Spleen (tissue), 11 donors: ENCODE data around the gene PLD5. TPM values are rescaled to one million over a fixed set of nuclear protein-coding genes. Genes with fewer than 3 reads are reported as not detected.

Experiments used
- DNase-seq: peaks from one replicate; pipeline ENCODE4 v3.0.0-alpha.2; 2020
- H3K27ac ChIP-seq, 8 donors: fragments of 200-600 bp; sonication (generic) in 7 of 8; 1 replicate in 4 of 8; 2 replicates in 4 of 8; pipeline versions ENCODE4 v1.5.0 to v1.8.0; 2016 to 2021; ENCODE audit warnings: inconsistent platforms in 4 of 8, mild to moderate bottlenecking in 4 of 8, moderate library complexity in 1 of 8
- H3K27me3 ChIP-seq, 7 donors: fragments of 200-600 bp; sonication (generic) in 6 of 7; replicated peaks in 1 of 7; 1 replicate in 4 of 7; 2 replicates in 3 of 7; pipeline versions ENCODE4 v1.5.0 to v1.8.0; 2016 to 2021; ENCODE audit warnings: inconsistent platforms in 3 of 7, mild to moderate bottlenecking in 1 of 7
- H3K36me3 ChIP-seq, 6 donors: fragments of 200-600 bp; sonication (generic) in 5 of 6; 1 replicate in 4 of 6; 2 replicates in 2 of 6; pipeline versions ENCODE4 v1.5.0 to v1.8.0; 2016 to 2021; ENCODE audit warnings: inconsistent platforms in 2 of 6
- H3K4me1 ChIP-seq, 6 donors: fragments of 200-600 bp; sonication (generic) in 5 of 6; 1 replicate in 3 of 6; 2 replicates in 3 of 6; pipeline versions ENCODE4 v1.5.0 to v1.8.0; 2016 to 2021; ENCODE audit warnings: inconsistent platforms in 3 of 6
- H3K4me3 ChIP-seq, 8 donors: fragments of 200-600 bp; sonication (generic) in 7 of 8; 1 replicate in 4 of 8; 2 replicates in 4 of 8; pipeline versions ENCODE4 v1.5.0 to v1.8.0; 2016 to 2021; ENCODE audit warnings: inconsistent platforms in 4 of 8, mild to moderate bottlenecking in 4 of 8, moderate library complexity in 2 of 8
- H3K9me3 ChIP-seq, 8 donors: fragments of 200-600 bp; sonication (generic) in 7 of 8; 1 replicate in 4 of 8; 2 replicates in 4 of 8; pipeline versions ENCODE4 v1.5.0 to v1.8.0; 2016 to 2021; ENCODE audit warnings: inconsistent platforms in 4 of 8
- POLR2A ChIP-seq, 3 donors: fragments of 450-650 bp; IDR thresholded peaks; one replicate each; pipeline ENCODE4 v1.5.1; 2017; ENCODE audit warnings: antibody characterized with exemption in 3 of 3, mild to moderate bottlenecking in 1 of 3
- POLR2AphosphoS5 ChIP-seq, 3 donors: sonication (generic); formaldehyde crosslinking; IDR thresholded peaks; one replicate each; pipeline ENCODE4 v1.5.1; 2017; ENCODE audit warnings: antibody characterized with exemption in 3 of 3
- WGBS, 5 donors: extraction: QIAGEN DNeasy Blood & Tissue Kit in 3 of 5; methylation state at CpG; one replicate each; pipeline versions ENCODE4 v1.1.5 to v1.1.7; 2013 to 2018; 5-methylcytosine and 5-hydroxymethylcytosine counted together
- intact Hi-C: fragments of 100-400 bp; cut with DNase I; formaldehyde crosslinking; loops from one replicate; pipeline ENCODE4 v1.15.0; 2023; ENCODE audit warnings: low total_unique reads
- polyA plus RNA-seq, 3 donors: library from polyadenylated mRNA; stranded (reverse); fragments of 200-250 nt; gene quantifications; one replicate each; pipeline ENCODE4 v1.2.1, GENCODE V29; 2013
- total RNA-seq, 7 donors: library from RNA; depleted of rRNA in 3 of 7; stranded (reverse); fragments of >200 nt in 3 of 7; fragmentation: NEBNext Ultra II Directional in 4 of 7; extraction: Animal tissue kit (Norgen Biotek cat#: 25700) in 4 of 7; gene quantifications; one replicate each; pipeline versions ENCODE4 v1.1.0 to v1.2.1, GENCODE V29; 2016 to 2021
- TF ChIP-seq, protein P1 (sequence below), 11 experiments: fragments of 200-600 bp in 7 of 11; fragments of 450-650 bp in 4 of 11; sonication (generic) in 4 of 11; IDR thresholded peaks in 8 of 11; conservative IDR thresholded peaks in 3 of 11; 1 replicate in 7 of 11; 2 replicates in 4 of 11; pipeline versions ENCODE4 v1.4.0 to v1.8.0; 2016 to 2021; ENCODE audit warnings: antibody characterized with exemption in 11 of 11, inconsistent platforms in 4 of 11, mild to moderate bottlenecking in 1 of 11
- donor health status: healthy with polysubstance abuse.
- donor health status: DM: no; HTN: no; CAD: no; lungs with moderate emphysema.
- donor health status: DM: no; HTN: no; CAD: no.
- donor health status: Bipolar disorder and iron deficiency.
- donor health status: healthy.
- donor health status: DM: no; HTN: no; CAD: no.
- donor health status: DM: yes; HTN: yes; CAD: no.

The PLD5 gene
- total and polyA plus RNA-seq, 10 donors = 0.17 to 1.0 (median 0.44) TPM; not detected in 1

DNA sequence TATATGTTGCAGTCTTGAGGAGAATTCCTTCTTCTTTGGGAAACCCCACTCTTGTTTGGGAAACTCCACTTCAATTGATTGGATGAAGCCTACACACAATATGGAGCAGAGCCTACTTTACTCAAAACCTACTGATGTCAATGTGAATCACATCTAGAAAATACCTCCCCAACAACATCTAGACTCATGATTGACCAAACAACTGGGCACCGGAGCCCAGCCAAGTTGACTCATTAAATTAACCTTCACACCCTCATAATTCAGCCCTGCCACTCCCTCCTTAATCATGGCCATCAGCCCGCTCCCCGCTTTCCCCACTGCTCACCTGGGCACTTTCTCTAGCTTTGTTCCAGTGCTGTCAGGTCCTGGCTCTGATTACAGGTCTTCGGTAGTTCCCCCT lies 317.5 kb downstream of the PLD5 start:
- Histone ChIP-seq H3K27me3 (no peaks in the 10 kb centered on the region), H3K27ac (no peak overlapping the region), H3K4me3 (no peak overlapping the region), H3K4me1 (no peaks in the 10 kb centered on the region), H3K36me3 (no peaks in the 10 kb centered on the region), H3K9me3 (no peaks in the 10 kb centered on the region)
- DNase-seq = no peak
- 90 to 99% (median 94%) methylated on average over 4 of the region's 4 CpGs for WGBS, 5 donors
- intact Hi-C loops = no loop called here
- TF ChIP-seq, protein P1, sequence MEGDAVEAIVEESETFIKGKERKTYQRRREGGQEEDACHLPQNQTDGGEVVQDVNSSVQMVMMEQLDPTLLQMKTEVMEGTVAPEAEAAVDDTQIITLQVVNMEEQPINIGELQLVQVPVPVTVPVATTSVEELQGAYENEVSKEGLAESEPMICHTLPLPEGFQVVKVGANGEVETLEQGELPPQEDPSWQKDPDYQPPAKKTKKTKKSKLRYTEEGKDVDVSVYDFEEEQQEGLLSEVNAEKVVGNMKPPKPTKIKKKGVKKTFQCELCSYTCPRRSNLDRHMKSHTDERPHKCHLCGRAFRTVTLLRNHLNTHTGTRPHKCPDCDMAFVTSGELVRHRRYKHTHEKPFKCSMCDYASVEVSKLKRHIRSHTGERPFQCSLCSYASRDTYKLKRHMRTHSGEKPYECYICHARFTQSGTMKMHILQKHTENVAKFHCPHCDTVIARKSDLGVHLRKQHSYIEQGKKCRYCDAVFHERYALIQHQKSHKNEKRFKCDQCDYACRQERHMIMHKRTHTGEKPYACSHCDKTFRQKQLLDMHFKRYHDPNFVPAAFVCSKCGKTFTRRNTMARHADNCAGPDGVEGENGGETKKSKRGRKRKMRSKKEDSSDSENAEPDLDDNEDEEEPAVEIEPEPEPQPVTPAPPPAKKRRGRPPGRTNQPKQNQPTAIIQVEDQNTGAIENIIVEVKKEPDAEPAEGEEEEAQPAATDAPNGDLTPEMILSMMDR (IDR thresholded peaks at IDR 0.05 in 8 of 11, conservative IDR thresholded peaks at IDR 0.05 in 3 of 11) = no peak
- TF ChIP-seq POLR2AphosphoS5 (IDR thresholded peaks at IDR 0.05) (no peak), POLR2A (IDR thresholded peaks at IDR 0.05) (no peak)

DNA sequence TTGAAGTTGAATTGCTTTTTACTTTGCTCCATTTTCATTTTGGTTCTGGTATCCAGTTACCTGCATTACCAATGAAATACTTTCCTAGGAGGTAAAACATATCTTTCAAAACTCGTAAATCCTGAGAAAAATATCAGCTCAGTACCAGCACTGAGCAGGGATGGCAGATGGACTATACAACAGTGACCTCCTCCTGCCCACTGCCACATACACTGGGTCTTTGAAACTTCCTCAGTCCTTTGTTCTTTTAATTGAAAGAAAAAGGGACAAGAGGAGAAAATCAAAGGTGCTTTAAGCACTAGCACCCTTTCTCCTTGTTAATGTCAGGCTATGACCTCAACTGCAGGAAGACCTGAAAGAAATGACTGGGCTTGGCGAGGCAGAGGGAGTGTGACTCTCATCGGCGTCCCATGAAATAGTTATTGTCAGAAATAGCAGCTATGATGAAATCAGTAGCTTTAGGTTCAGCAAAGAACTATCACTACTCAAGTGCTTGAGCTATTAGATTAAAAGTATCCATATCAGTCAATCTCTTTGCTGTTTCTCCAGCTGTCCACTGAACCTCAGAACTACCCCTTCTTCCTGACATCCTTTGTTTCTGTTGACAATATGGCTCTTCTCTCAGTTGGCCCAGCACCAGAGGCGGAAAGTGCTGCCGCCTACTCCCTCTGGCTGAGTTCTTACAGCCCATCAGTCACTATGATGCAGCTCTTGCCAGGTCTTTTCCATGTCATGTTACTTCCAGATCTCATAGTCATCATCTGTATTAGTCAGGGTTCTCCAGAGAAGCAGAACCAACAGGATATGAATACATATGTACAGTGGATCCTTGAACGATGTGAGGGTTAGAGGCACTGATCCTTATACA lies 318.6 kb downstream of the PLD5 start:
- Histone ChIP-seq H3K4me3 (no peak overlapping the region), H3K27ac (no peak overlapping the region), H3K4me1 (no peaks in the 10 kb centered on the region), H3K27me3 (no peaks in the 10 kb centered on the region), H3K36me3 (no peaks in the 10 kb centered on the region), H3K9me3 (no peaks in the 10 kb centered on the region)
- 58 to 69% (median 64%) methylated on average over 7 of the region's 7 CpGs for WGBS, 5 donors
- DNase-seq = no peak
- intact Hi-C loops = no loop called here
- TF ChIP-seq POLR2AphosphoS5 (IDR thresholded peaks at IDR 0.05) = no peak

DNA sequence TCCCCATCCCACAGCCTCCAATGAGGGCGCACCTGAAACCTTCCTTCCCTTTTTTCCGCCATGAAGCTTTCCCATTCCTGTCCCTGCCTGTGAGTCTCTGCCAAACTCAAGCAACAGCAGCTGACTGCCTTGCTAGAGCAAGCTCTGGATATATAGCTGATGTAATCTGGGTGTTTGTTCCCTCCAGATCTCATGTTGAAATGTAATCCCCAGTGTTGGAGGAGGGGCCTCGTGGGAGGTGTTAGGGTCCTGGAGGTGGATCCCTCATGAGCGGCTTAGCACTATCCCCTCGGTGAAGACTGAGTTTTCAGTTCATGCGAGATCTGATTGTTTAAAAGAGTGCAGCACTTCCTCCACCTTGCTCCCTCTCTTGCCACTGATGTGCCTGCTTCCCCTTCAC lies 321.2 kb downstream of the PLD5 start:
- DNase-seq = no peak
- no peak overlapping the region for H3K27ac ChIP-seq
- no peaks in the 10 kb centered on the region for H3K27me3 ChIP-seq
- no peaks in the 10 kb centered on the region for H3K4me1 ChIP-seq
- intact Hi-C loops = no loop called here
- TF ChIP-seq POLR2AphosphoS5 (IDR thresholded peaks at IDR 0.05) (no peak), POLR2A (IDR thresholded peaks at IDR 0.05) (no peak)
- TF ChIP-seq, protein P1 (IDR thresholded peaks at IDR 0.05 in 8 of 11, conservative IDR thresholded peaks at IDR 0.05 in 3 of 11) = no peak
- WGBS, 5 donors = 77 to 87% (median 80%) methylated on average over 6 of the region's 6 CpGs
- no peaks in the 10 kb centered on the region for H3K36me3 ChIP-seq
- H3K9me3 ChIP-seq = no peaks in the 10 kb centered on the region
- no peak overlapping the region for H3K4me3 ChIP-seq

DNA sequence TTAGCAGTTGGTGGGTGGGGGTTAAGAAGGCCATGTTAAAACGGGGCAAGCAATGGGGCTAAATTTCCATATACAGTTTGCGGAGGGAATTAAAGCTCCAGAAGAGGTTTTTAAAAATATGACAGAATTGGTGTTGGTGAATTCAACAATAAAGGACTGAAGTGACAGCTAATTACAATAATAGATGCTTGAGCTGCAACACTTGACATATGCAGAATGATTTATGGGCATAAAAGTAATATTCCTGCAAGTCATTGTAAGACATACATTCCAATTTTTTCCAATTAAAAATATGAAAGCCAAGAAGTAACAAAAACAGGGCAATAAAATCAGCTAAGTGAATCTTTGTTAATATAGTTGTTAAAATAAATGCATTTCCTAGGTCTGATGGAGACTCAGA lies 323.4 kb downstream of the PLD5 start:
- 77 to 89% (median 87%) methylated on average over 2 of the region's 2 CpGs for whole genome bisulfite sequencing, 5 donors
- intact Hi-C loops = no loop called here
- Histone ChIP-seq H3K4me1 (no peaks in the 10 kb centered on the region), H3K36me3 (no peaks in the 10 kb centered on the region), H3K27me3 (no peaks in the 10 kb centered on the region), H3K9me3 (no peaks in the 10 kb centered on the region), H3K27ac (no peak overlapping the region), H3K4me3 (no peak overlapping the region)
- DNase-seq = no peak
- TF ChIP-seq POLR2AphosphoS5 (IDR thresholded peaks at IDR 0.05) (no peak), POLR2A (IDR thresholded peaks at IDR 0.05) (no peak)
- TF ChIP-seq, protein P1 (IDR thresholded peaks at IDR 0.05 in 8 of 11, conservative IDR thresholded peaks at IDR 0.05 in 3 of 11) = no peak
